HG03064 (cell line): ENCODE results near the gene PTGES3.
A peak's percentile ranks its signal among the peaks of the same experiment; 100 is the strongest.

Experiments
- ATAC-seq: cut with Tn5 transposase; IDR thresholded peaks from one replicate; pipeline ENCODE4 v1.9.1; 2021; ENCODE audit warnings: low read depth; ENCODE audit not compliant: unreplicated experiment

PTGES3 gene

DNA sequence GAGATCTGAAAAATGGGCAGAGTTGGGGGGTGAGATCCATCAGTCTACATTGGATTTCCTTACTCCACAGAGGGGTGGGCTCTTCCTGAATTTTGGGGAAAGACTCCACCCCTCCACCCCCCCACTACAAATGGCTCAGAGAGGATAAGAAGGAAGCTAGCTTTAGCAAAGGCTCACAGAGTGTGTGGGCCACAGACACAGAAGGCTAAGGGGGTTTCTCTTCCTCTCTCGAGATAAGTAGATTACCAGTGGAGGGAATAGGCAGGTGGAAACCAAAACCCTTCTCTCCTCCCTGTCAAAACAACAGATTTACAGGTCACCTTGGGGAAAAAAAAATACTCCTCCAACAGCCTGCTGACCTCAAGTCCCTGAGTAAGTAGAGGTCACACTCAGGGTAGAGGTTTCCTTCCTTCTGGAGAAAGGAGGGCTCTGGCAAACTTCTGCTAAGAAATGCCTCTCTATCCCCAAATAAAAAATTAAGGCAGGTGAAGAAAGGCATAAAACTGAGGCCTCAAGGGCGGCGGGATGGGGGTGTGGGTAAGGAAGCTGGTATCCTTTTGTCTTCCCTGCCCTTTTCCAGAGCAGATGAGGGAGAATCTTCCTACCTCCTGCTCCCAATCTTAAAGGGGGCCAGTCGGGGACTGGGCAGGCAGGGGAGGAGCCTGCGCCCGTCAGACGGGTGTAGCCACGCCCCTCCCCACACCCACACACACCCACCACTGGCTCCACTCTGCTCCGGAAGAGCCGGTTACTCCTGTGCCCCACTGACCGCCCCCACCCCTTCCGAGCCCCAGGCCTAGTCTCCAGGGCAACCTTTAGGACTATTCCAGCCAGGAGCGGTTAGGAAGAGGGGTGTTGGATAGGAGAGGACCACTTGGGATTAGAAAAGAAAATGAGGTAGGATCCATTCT, 56.0 kb downstream of the PTGES3 start:
- ATAC-seq: no peak

DNA sequence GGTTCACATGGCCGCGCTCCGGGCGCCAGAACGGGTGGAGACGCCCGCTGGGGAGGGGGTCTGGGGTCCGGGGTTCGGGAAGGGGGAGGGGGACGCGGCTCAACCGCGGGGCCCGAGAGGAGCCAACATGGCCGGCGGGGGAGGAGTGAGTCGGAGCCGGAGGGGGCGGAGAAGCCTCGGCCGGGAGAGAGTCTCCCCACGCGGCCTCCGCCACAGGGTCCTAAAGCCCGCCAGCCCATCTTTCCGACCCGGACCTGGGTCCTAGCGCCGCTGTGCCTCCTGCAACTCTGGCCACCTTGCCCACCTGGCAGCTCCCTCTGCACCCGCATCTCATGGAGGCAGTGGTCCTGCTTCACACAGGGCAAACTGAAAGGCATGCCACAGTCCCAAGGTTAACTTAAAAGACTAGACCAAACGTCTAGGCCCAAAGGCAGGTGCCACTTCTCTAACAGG, 57.9 kb downstream of the PTGES3 start, which contains the start of gene BAZ2A:
Gene BAZ2A (minus strand): TSS at position 147 of the 453 bp plus-strand sequence. CDS start 12,796 bp downstream, outside the sequence.
- peak; percentile 50 for ATAC-seq

DNA sequence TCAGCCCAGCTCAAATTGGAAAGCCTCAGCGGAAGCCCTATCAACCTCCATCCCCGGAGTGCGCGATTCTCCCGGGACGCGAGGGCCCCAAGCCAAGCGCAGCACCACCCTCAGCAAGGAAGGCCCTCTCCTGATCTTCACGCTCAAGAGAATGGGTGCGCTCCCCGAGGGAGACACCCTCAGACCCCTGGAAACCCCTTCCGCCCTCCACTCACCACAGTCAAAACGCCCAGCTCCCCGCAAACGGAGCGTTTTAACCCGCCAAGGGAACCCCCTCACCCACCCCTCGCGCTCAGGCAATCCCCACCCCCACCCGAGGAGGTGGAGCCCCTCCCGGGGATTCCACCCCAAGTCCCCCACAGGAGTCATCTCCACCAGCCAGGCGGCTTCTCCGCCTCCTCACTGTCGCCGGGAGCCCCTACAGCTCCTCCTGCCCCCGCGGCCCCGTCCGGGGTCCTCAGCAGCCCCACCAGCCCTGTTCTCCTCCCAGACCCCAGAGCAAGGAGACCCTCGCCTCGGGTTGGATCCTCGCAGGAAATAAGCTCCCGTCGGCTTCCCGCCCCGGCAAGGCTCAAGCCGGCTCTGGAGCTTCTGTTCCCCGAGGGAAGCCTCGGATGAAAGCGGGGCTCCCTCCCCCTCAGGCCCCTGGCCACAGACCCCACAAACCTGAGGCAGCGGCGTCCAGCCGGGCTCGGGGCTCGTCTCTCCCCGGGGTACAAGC, 58.5 kb downstream of the PTGES3 start:
- peak; percentile 6 for ATAC-seq

DNA sequence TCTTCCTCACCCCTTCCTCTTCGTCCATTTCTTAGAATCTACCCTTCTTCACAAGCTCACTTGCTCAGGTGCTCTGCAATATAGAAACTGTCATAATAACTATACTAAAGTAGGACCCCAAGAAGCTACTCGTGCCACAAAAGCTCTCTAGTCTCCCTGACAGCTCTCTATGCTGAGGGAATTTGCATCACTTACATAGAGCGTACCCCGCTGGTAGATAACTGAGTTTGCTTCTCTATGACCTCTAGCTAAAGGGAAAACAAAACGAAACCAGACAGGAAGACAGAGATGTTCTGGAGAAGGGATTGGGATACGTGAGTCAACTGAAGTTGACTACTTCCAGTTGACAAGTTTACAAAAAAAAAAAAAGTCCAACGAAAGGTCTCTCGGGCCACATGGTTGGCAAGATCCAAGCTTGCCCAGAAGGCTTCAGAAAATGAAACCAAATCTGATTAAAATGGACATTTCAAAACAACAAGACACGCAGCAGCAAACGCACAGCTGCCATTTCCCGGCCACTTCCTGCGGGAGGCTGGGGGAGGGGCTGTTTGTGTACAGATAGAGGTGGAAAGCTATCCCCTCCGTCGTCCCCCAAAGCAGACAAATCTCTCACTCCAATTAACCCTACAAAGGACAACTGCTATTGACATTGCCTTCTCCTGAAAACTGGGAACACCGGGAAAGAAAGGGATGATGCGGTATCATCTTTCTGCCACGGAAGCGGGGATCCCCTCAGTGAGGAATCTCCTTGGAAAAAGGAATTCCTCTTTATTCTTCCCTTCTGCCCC, 59.2 kb downstream of the PTGES3 start:
- ATAC-seq: peak; percentile 21

DNA sequence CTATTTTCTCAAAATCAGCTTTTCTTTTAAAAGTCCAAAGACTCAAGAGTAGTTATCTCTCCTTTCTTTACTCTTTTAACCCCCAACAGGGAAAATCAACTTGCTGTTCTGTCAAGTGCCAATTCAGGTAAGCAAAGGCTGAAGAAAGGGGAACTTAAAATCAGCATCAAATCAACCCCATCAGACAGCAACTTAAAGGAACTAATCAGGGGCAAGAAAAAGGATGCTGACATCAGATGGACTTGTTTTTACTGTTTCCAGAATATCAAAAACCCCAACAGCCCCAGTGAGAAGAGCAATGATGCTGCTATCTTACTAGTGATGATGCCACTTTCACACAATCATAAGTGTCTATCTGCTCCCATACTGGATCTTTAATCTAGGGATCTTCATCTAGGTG, 61.4 kb downstream of the PTGES3 start:
- ATAC-seq: no peak

DNA sequence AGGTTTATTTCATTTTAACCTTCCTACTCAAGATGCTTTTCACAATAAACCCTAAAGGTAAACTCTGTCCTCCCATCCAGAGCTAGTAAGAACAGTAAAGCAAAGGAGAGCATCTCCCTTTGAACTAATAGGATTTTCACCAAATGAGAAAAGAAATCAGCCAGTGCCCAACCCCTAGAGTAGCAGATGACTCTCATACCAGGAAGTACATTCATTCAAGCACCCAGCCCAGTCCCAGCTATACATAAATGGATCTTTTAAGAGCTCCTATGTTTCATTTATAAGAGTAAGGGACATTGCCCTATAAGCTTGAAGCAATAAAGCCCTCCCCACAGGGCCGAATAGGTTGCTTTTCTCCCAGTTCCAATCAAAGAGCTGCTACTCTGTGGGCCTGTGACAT, 65.5 kb downstream of the PTGES3 start:
- no peak for ATAC-seq

DNA sequence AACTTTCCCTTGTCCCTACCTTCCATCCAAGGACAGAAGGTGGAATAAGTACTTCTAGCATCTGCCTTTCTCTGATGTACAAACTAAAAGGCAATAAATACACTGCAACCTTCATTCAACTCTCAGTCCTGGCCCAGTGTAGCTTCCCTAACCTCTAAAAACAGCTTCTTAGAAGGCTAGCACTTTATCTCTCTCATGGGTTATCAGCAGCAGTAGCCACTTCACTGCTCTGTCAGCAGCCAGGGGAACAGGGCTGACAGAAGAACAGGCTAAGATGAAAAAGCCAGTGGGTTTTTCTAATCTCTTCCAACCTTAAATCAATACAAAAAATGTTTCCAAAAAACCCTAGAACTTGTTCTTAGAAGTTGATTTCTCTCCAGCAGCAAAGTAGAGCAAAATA, 71.2 kb downstream of the PTGES3 start:
- no peak for ATAC-seq

DNA sequence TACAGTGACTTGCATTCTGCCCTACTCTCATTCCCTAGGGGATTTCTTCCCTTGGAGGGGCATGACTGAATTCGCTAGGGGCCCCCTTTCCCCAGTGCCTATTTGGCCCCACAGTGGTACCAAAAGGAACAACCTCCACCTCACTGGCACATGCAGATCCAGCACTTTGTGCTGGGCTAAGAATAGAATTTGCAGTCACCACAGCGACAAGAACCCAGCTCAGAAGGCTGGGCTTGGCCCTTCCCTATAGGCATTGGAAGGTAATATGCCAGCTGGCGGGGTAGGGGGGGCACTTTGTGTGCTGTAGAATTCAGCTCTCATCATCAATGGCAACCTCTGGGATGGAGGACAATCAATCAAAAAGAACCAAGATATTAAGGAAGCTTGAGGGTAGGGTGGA, 71.8 kb downstream of the PTGES3 start:
- ATAC-seq: no peak

DNA sequence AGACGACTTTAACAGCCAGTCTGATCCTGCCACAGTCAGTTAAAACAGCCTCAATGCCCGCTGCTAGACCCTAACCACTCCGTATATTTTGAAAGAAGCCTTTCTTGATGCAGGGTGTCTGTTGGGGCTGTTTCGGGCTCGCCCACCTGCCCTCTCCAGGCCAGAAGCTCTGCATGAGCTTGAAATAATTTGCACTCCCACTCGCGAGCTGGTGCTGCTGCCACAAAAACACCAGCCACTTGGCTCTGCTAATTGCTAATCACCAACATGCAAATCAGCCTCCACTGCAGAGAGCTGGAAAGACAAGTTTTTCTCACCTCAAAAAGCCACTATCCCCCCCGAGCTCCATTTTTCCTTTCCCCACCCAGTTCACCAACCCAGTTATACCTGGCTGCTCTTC, 73.5 kb downstream of the PTGES3 start:
- no peak for ATAC-seq
